DND-41 (cell line): ENCODE measurements around the gene DGKI.

Source experiments
- ATAC-seq: fragments of 200-7000 bp; cut with Tn5 transposase; 3 replicates; pipeline ENCODE4 v1.9.1; 2021; ENCODE audit warnings: low read depth; ENCODE audit not compliant: insufficient read depth
- DNase-seq: peaks from one replicate; pipeline ENCODE4 v3.0.0-alpha.2; 2020
- H2AFZ ChIP-seq: 2 replicates; pipeline ENCODE4 v1.6.0; 2012; ENCODE audit warnings: low read depth, low read length
- H3K27ac ChIP-seq: 2 replicates; pipeline ENCODE4 v1.5.1; 2012; ENCODE audit warnings: low read length, inconsistent platforms
- H3K27me3 ChIP-seq: fragments of 200-600 bp; sonication (generic); 2 replicates; pipeline ENCODE4 v1.6.0; 2012; ENCODE audit warnings: low read length, mild to moderate bottlenecking, inconsistent platforms; ENCODE audit not compliant: insufficient read depth, poor library complexity
- H3K36me3 ChIP-seq: 2 replicates; pipeline ENCODE4 v1.5.1; 2012; ENCODE audit warnings: low read length, inconsistent platforms; ENCODE audit not compliant: insufficient read depth
- H3K4me1 ChIP-seq: 2 replicates; pipeline ENCODE4 v1.5.1; 2012; ENCODE audit warnings: mild to moderate bottlenecking, low read length; ENCODE audit not compliant: insufficient read depth
- H3K4me2 ChIP-seq: 2 replicates; pipeline ENCODE4 v1.6.0; 2012; ENCODE audit warnings: mild to moderate bottlenecking, moderate library complexity, low read length, inconsistent platforms; ENCODE audit not compliant: insufficient read depth
- H3K4me3 ChIP-seq, 2 experiments: fragments of 200-600 bp in 1 of 2; shearing (Covaris generic) in 1 of 2; 2 replicates each; pipeline ENCODE4 v1.5.1; 2012 to 2016; ENCODE audit warnings: inconsistent platforms in 2 of 2, low read length in 2 of 2, mild to moderate bottlenecking in 2 of 2, low read depth in 1 of 2, moderate library complexity in 1 of 2
- H3K79me2 ChIP-seq: 2 replicates; pipeline ENCODE4 v1.6.0; 2012; ENCODE audit warnings: low read length, inconsistent platforms; ENCODE audit not compliant: insufficient read depth
- H3K9ac ChIP-seq: 2 replicates; pipeline ENCODE4 v1.6.0; 2012; ENCODE audit warnings: low read depth, mild to moderate bottlenecking, inconsistent platforms, low read length, moderate library complexity
- H3K9me3 ChIP-seq: 2 replicates; pipeline ENCODE4 v1.5.1; 2012; ENCODE audit warnings: low read length, moderate library complexity, mild to moderate bottlenecking, inconsistent platforms; ENCODE audit not compliant: insufficient read depth, severe bottlenecking
- H4K20me1 ChIP-seq: 2 replicates; pipeline ENCODE4 v1.6.0; 2012; ENCODE audit warnings: low read length; ENCODE audit not compliant: insufficient read depth
- EZH2 ChIP-seq: IDR thresholded peaks from 3 replicates; pipeline ENCODE4 v1.6.1; 2012; ENCODE audit warnings: borderline replicate concordance, low read depth, mild to moderate bottlenecking, moderate library complexity, low read length, inconsistent platforms; ENCODE audit not compliant: severe bottlenecking
- TF ChIP-seq, protein P1 (sequence below): IDR thresholded peaks from 2 replicates; pipeline ENCODE4 v1.5.1; 2012; ENCODE audit warnings: borderline replicate concordance, low read length, moderate library complexity, mild to moderate bottlenecking; ENCODE audit not compliant: poor library complexity, severe bottlenecking; ENCODE audit errors: extremely low read depth

The DGKI gene

DNA sequence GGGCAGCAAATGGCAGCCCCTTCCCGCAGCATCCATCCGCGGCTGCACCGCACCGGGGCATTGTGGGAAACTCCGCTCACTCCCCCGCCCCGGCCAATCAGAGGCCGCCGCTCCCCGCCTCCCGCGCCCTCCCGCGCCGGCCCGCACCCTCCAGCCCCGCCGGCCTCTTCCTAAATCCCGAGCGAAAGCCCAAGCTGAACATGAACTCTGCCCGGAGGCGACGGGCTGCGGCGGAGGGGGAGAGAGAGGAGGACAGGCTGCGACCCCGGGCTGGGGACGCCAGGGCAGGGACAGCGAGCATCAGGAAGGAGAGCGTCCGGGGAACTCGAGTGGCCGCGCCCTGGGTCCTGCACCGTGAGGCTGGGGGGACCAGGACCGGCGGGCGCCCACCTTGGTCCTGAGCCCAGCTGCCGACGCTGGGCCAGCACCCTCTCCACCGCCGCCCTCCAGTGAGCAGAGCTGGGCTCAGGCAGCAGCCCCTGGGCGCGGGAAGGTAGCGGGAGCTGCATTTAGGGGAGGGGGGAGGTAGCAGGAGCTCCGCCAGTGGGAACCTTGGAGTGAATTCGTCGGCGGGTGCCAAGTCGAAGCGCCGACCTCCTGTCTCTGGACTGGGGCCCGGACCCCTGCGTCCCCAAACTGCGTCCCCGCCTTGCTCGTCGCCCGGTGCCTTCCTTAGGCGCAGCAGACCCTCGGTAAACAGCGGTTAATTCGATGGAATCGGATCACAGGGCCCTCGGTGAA lies at the start of gene DGKI:
TSS of gene DGKI (minus strand) at position 148 of the 741 bp plus-strand sequence.
- Histone ChIP-seq H3K79me2 (no peaks in the 10 kb centered on the region), H3K27me3 (no peaks in the 10 kb centered on the region), H3K4me3 (no peak within 1 kb of the TSS), H3K4me1 (no peaks in the 10 kb centered on the region), H2AFZ (no peak within 1 kb of the TSS), H3K27ac (no peak within 1 kb of the TSS), H3K9me3 (no peaks in the 10 kb centered on the region), H4K20me1 (no peaks in the 10 kb centered on the region), H3K36me3 (no peaks in the 10 kb centered on the region), H3K9ac (no peak within 1 kb of the TSS), H3K4me2 (no peak within 1 kb of the TSS)
- DNase-seq (no peak), ATAC-seq (no peak)
- TF ChIP-seq EZH2: no peak

- no peak for DNase-seq
- Histone ChIP-seq H3K9me3 (no peaks in the 10 kb centered on the region), H3K9ac (no peak overlapping the region), H3K79me2 (no peaks in the 10 kb centered on the region), H3K27me3 (no peaks in the 10 kb centered on the region), H3K4me1 (peaks cover 9% of the 10 kb centered on the region), H3K4me2 (no peak overlapping the region), H3K36me3 (no peaks in the 10 kb centered on the region), H3K27ac (no peak overlapping the region), H2AFZ (no peak overlapping the region), H4K20me1 (no peaks in the 10 kb centered on the region), H3K4me3 (no peak overlapping the region)
- TF ChIP-seq, protein P1, sequence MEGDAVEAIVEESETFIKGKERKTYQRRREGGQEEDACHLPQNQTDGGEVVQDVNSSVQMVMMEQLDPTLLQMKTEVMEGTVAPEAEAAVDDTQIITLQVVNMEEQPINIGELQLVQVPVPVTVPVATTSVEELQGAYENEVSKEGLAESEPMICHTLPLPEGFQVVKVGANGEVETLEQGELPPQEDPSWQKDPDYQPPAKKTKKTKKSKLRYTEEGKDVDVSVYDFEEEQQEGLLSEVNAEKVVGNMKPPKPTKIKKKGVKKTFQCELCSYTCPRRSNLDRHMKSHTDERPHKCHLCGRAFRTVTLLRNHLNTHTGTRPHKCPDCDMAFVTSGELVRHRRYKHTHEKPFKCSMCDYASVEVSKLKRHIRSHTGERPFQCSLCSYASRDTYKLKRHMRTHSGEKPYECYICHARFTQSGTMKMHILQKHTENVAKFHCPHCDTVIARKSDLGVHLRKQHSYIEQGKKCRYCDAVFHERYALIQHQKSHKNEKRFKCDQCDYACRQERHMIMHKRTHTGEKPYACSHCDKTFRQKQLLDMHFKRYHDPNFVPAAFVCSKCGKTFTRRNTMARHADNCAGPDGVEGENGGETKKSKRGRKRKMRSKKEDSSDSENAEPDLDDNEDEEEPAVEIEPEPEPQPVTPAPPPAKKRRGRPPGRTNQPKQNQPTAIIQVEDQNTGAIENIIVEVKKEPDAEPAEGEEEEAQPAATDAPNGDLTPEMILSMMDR: no peak
- no peak for TF ChIP-seq EZH2
- ATAC-seq: no peak
Observed at GRCh38 chr7:137895301-137896221, 48.8 kb upstream of the DGKI start.

- no peaks in the 10 kb centered on the region for H3K79me2 ChIP-seq
- H3K27ac ChIP-seq: no peak overlapping the region
- H3K4me3 ChIP-seq: no peak overlapping the region
- no peaks in the 10 kb centered on the region for H4K20me1 ChIP-seq
- no peaks in the 10 kb centered on the region for H3K9me3 ChIP-seq
- TF ChIP-seq EZH2: no peak
- TF ChIP-seq, protein P1: no peak
- no peaks in the 10 kb centered on the region for H3K27me3 ChIP-seq
- H3K36me3 ChIP-seq: no peaks in the 10 kb centered on the region
- ATAC-seq (no peak), DNase-seq (no peak)
- H3K4me1 ChIP-seq: no peaks in the 10 kb centered on the region
- no peak overlapping the region for H3K4me2 ChIP-seq
- no peak overlapping the region for H3K9ac ChIP-seq
- no peak overlapping the region for H2AFZ ChIP-seq
Observed at GRCh38 chr7:137893143-137893742, 46.5 kb upstream of the DGKI start.
